Mesenchymal stem cell (in vitro differentiated cells and primary cell): ENCODE results near the gene SSBP2.
"Not testable (repeated sequence)": the region's sequence is repeated elsewhere in the genome, so short reads cannot be mapped to it uniquely, and the experiment has no call there.

Experiments
- DNase-seq: peaks from one replicate; pipeline ENCODE4 v3.0.0-alpha.2; 2013
- H2AFZ ChIP-seq: one replicate; pipeline ENCODE4 v1.6.1; 2013; ENCODE audit warnings: low read depth, mild to moderate bottlenecking, control low read depth, inconsistent platforms, low read length, moderate library complexity
- H2AK5ac ChIP-seq: 2 replicates; pipeline ENCODE4 v1.6.1; 2013; ENCODE audit warnings: low read length, moderate library complexity, mild to moderate bottlenecking, inconsistent platforms; ENCODE audit not compliant: severe bottlenecking
- H2BK120ac ChIP-seq: one replicate; pipeline ENCODE4 v1.6.1; 2013; ENCODE audit warnings: low read depth, mild to moderate bottlenecking, inconsistent platforms, low read length, moderate library complexity
- H2BK12ac ChIP-seq, 2 experiments: one replicate each; pipeline ENCODE4 v1.6.1; 2013; ENCODE audit warnings: inconsistent platforms in 2 of 2, low read length in 2 of 2, mild to moderate bottlenecking in 2 of 2, moderate library complexity in 2 of 2, control low read depth in 1 of 2
- H2BK15ac ChIP-seq: one replicate; pipeline ENCODE4 v1.6.1; 2013; ENCODE audit warnings: mild to moderate bottlenecking, low read depth, inconsistent platforms; ENCODE audit not compliant: poor library complexity, severe bottlenecking
- H2BK5ac ChIP-seq: 2 replicates; pipeline ENCODE4 v1.6.1; 2013; ENCODE audit warnings: low read depth, mild to moderate bottlenecking, low read length, control low read depth, inconsistent platforms; ENCODE audit not compliant: poor library complexity, severe bottlenecking
- H3K14ac ChIP-seq, 2 experiments: one replicate each; pipeline ENCODE4 v1.6.1; 2013; ENCODE audit warnings: inconsistent platforms in 2 of 2, low read length in 2 of 2, control low read depth in 1 of 2, mild to moderate bottlenecking in 1 of 2, moderate library complexity in 1 of 2
- H3K18ac ChIP-seq, 2 experiments: one replicate each; pipeline ENCODE4 v1.6.1; 2013; ENCODE audit warnings: inconsistent platforms in 2 of 2, low read length in 2 of 2, control low read depth in 1 of 2, low read depth in 1 of 2, mild to moderate bottlenecking in 1 of 2
- H3K23ac ChIP-seq, 2 experiments: one replicate each; pipeline ENCODE4 v1.6.1; 2013; ENCODE audit warnings: inconsistent platforms in 2 of 2, low read length in 2 of 2, mild to moderate bottlenecking in 2 of 2, moderate library complexity in 2 of 2, control low read depth in 1 of 2
- H3K27ac ChIP-seq: 2 replicates; pipeline ENCODE4 v1.5.1; 2013; ENCODE audit warnings: mild to moderate bottlenecking, moderate library complexity, low read length, control low read depth, inconsistent platforms; ENCODE audit not compliant: poor library complexity, severe bottlenecking
- H3K27me3 ChIP-seq, 2 experiments: 2 replicates each; pipeline versions ENCODE4 v1.6.1 to v1.7.0; 2013; ENCODE audit warnings: low read length in 2 of 2, mild to moderate bottlenecking in 2 of 2, moderate library complexity in 2 of 2, control low read depth in 1 of 2, inconsistent platforms in 1 of 2; ENCODE audit not compliant: control insufficient read depth in 1 of 2, insufficient read depth in 1 of 2
- H3K36me3 ChIP-seq, 2 experiments: 2 replicates each; pipeline versions ENCODE4 v1.6.1 to v1.7.0; 2013; ENCODE audit warnings: low read length in 2 of 2, control low read depth in 1 of 2, inconsistent platforms in 1 of 2, low read depth in 1 of 2, mild to moderate bottlenecking in 1 of 2; ENCODE audit not compliant: insufficient read depth in 2 of 2, control insufficient read depth in 1 of 2
- H3K4ac ChIP-seq, 2 experiments: one replicate each; pipeline ENCODE4 v1.6.1; 2013; ENCODE audit warnings: inconsistent platforms in 2 of 2, low read length in 2 of 2, mild to moderate bottlenecking in 2 of 2, moderate library complexity in 2 of 2, control low read depth in 1 of 2, low read depth in 1 of 2
- H3K4me1 ChIP-seq: 2 replicates; pipeline ENCODE4 v1.6.1; 2013; ENCODE audit warnings: low read depth, low read length, control low read depth; ENCODE audit not compliant: control insufficient read depth, insufficient read depth
- H3K4me2 ChIP-seq: 2 replicates; pipeline ENCODE4 v1.6.1; 2013; ENCODE audit warnings: low read length, mild to moderate bottlenecking, inconsistent platforms; ENCODE audit not compliant: poor library complexity, severe bottlenecking
- H3K4me3 ChIP-seq, 2 experiments: 2 replicates each; pipeline versions ENCODE4 v1.5.1 to v1.7.0; 2013; ENCODE audit warnings: low read length in 2 of 2, mild to moderate bottlenecking in 2 of 2, control low read depth in 1 of 2, low read depth in 1 of 2; ENCODE audit not compliant: insufficient read depth in 1 of 2
- H3K79me1 ChIP-seq: replicated peaks from 2 replicates; pipeline ENCODE4 v1.6.1; 2013; ENCODE audit warnings: mild to moderate bottlenecking, control low read depth, low read length, inconsistent platforms; ENCODE audit not compliant: poor library complexity, severe bottlenecking
- H3K9ac ChIP-seq: 2 replicates; pipeline ENCODE4 v1.7.0; 2013; ENCODE audit warnings: mild to moderate bottlenecking, low read length, moderate library complexity
- H3K9me3 ChIP-seq: 2 replicates; pipeline ENCODE4 v1.7.0; 2013; ENCODE audit warnings: mild to moderate bottlenecking, low read length; ENCODE audit not compliant: control insufficient read depth
- H4K8ac ChIP-seq: one replicate; pipeline ENCODE4 v1.6.1; 2013; ENCODE audit warnings: inconsistent platforms, mild to moderate bottlenecking, low read length, moderate library complexity
- H4K91ac ChIP-seq: one replicate; pipeline ENCODE4 v1.6.1; 2013; ENCODE audit warnings: mild to moderate bottlenecking, low read length, inconsistent platforms
- WGBS: methylation state at CpG from one replicate; pipeline ENCODE4 v1.1.7; 2013; ENCODE audit warnings: mixed read lengths; 5-methylcytosine and 5-hydroxymethylcytosine counted together

The SSBP2 gene

DNA sequence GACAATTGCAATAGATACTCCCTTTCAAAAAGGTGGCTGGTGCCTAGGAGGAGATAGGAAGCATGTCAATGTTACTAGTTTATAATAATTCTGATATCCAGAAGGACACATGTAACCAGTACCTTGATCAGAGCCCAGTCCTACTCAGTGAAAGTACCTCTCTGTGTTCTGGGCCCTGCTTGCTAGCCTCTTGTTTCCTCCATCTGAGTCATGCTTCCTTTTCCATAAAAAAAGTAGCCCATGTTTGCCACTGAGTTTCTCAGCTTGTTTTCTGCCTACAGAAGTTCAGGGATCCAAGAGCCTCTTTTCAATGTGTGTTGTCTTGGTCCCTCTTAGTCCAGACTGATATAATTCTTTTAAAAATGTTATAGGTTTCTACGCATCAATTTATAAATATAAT lies 149.0 kb downstream of the SSBP2 start:
- DNase-seq, result peak; percentile 40
- H2BK12ac ChIP-seq, result no peak overlapping the region
- H2BK5ac ChIP-seq, result no peak overlapping the region
- no peak overlapping the region for H3K18ac ChIP-seq
- no peak overlapping the region for H2BK120ac ChIP-seq
- WGBS, result no CpG with 5 or more reads among the region's 1 CpG
- H2AFZ ChIP-seq, result no peak overlapping the region
- H3K4me1 ChIP-seq, result no peaks in the 10 kb centered on the region
- H3K23ac ChIP-seq, result no peak overlapping the region
- H4K91ac ChIP-seq, result no peak overlapping the region
- H2AK5ac ChIP-seq, result no peak overlapping the region
- no peak overlapping the region for H3K27ac ChIP-seq
- H3K4me2 ChIP-seq, result no peak overlapping the region
- peaks cover 0 to 17% of the 10 kb centered on the region in 2 experiments for H3K36me3 ChIP-seq
- no peak overlapping the region for H3K4me3 ChIP-seq
- H3K79me1 ChIP-seq, result no peaks in the 10 kb centered on the region
- H3K4ac ChIP-seq, result no peak overlapping the region
- H4K8ac ChIP-seq, result no peak overlapping the region
- H2BK15ac ChIP-seq, result no peak overlapping the region
- H3K9me3 ChIP-seq, result peaks cover 17% of the 10 kb centered on the region
- no peaks in the 10 kb centered on the region for H3K27me3 ChIP-seq
- no peak overlapping the region for H3K9ac ChIP-seq
- no peak overlapping the region for H3K14ac ChIP-seq

DNA sequence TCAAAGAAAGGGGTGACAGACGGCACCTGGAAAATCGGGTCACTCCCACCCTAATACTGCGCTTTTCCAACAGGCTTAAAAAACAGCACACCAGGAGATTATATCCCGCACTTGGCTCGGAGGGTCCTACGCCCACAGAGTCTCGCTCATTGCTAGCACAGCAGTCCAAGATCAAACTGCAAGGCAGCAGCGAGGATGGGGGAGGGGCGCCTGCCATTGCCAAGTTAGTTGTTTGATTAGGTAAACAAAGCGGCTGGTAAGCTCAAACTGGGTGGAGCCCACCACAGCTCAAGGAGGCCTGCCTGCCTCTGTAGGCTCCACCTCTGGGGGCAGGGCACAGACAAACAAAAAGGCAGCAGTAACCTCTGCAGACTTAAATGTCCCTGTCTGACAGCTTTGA lies 158.8 kb downstream of the SSBP2 start:
- H3K9me3 ChIP-seq, H3K4me2 ChIP-seq, H2BK120ac ChIP-seq, H3K4ac ChIP-seq, H3K14ac ChIP-seq, H3K9ac ChIP-seq, H2BK5ac ChIP-seq, H2BK12ac ChIP-seq, H3K18ac ChIP-seq, H2AFZ ChIP-seq, DNase-seq, H3K36me3 ChIP-seq, H3K4me1 ChIP-seq, H3K27ac ChIP-seq, H3K4me3 ChIP-seq, H2AK5ac ChIP-seq, H3K23ac ChIP-seq, H3K79me1 ChIP-seq, H4K8ac ChIP-seq, H2BK15ac ChIP-seq, H4K91ac ChIP-seq, H3K27me3 ChIP-seq: not testable (repeated sequence)
- 100% methylated on average over 6 of the region's 10 CpGs for WGBS

DNA sequence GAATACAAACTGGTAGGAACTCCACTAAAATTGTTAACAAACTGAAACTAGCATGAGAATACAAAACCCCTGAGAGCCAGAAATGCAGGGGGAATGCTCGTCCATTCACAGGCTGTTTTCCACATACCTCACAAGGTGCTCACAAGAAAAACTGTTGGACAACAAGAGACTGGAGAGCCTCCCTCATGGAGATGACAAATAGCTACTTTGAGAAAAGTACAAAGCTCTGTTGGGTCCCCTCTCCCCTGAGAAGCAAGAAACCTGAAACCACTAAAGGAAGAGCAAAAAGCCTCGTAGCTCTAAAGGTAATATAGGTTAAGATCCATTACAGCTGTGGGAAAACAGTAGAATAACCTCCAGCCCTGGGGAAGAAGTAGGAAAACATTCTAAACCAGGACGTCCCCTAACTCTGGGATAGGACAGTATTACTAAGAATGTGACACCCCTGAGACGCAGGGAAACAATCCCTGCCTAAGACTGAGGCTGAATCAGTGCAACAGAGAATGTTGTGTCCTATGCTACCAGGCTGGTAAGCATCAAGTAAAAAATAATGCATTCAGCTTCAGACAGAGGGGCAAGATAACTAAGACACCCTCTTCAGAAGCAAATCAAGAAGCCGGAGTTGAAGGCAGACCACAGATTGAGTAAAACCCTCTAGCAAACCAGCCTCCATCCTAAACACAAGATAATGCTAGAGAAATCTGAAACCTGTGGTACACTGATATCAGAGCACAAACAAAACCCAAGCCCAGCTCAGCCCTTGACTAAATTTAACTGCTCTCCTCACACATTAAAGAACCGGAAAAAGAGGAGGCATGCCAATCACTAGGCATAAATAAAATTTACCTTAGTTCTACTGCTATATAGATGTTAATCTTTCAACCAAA lies 160.2 kb downstream of the SSBP2 start:
- H3K4ac ChIP-seq, result no peak overlapping the region
- no peak overlapping the region for H3K9ac ChIP-seq
- DNase-seq, result peak; percentile 3
- WGBS, result 89% methylated on average over 5 of the region's 6 CpGs
- peaks cover 2% of the 10 kb centered on the region for H3K79me1 ChIP-seq
- no peak overlapping the region for H3K4me3 ChIP-seq
- H2AK5ac ChIP-seq, result no peak overlapping the region
- no peak overlapping the region for H3K4me2 ChIP-seq
- peaks cover 1% of the 10 kb centered on the region for H3K4me1 ChIP-seq
- no peak overlapping the region for H3K27ac ChIP-seq
- no peaks in the 10 kb centered on the region for H3K9me3 ChIP-seq
- no peak overlapping the region for H2BK5ac ChIP-seq
- H2BK15ac ChIP-seq, result no peak overlapping the region
- H3K18ac ChIP-seq, result no peak overlapping the region
- no peak overlapping the region for H2BK120ac ChIP-seq
- H3K36me3 ChIP-seq, result no peaks in the 10 kb centered on the region
- H4K8ac ChIP-seq, result no peak overlapping the region
- no peak overlapping the region for H2AFZ ChIP-seq
- H3K14ac ChIP-seq, result no peak overlapping the region
- H2BK12ac ChIP-seq, result no peak overlapping the region
- no peak overlapping the region for H4K91ac ChIP-seq
- no peak overlapping the region for H3K23ac ChIP-seq
- H3K27me3 ChIP-seq, result no peaks in the 10 kb centered on the region

DNA sequence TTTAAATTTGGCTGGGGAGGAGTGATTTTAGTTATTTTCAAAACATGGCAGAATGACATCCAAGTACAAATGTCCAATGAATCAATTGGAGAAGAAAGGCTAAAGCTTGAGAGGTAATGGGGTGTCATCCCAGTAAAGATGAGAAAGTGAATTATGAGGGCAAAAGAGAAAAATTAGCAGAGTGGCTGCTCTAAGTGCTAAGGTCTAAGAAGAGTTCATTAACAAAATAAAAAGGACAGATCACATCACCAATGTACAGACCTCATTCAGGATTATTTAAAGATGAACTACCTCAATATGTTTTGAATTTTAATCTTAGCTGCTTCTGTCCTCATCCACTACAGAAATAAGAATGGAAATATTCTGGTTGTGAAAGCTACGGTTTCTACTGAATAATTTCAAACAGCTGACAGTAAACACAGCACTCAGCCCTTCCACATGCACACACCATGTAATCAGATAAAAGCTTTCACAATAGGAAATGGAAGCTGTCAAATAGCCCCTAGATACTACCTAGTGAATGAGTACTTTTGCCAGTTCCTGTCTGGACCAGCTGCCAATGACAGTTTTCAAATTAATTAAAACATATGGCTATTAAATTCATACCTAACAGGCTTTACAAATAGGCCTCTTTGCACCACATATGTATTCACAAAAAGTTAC lies 171.5 kb downstream of the SSBP2 start:
- no peak overlapping the region for H3K4me2 ChIP-seq
- H2BK12ac ChIP-seq, result no peak overlapping the region
- H2AK5ac ChIP-seq, result no peak overlapping the region
- H3K9me3 ChIP-seq, result no peaks in the 10 kb centered on the region
- no peaks in the 10 kb centered on the region for H3K79me1 ChIP-seq
- H3K9ac ChIP-seq, result peak overlapping the region; percentile 21
- no peaks in the 10 kb centered on the region for H3K4me1 ChIP-seq
- no peak overlapping the region for H4K8ac ChIP-seq
- H2BK5ac ChIP-seq, result no peak overlapping the region
- H2BK15ac ChIP-seq, result no peak overlapping the region
- H3K14ac ChIP-seq, result no peak overlapping the region
- H3K23ac ChIP-seq, result no peak overlapping the region
- H3K4ac ChIP-seq, result no peak overlapping the region
- H2BK120ac ChIP-seq, result no peak overlapping the region
- no peak overlapping the region for H2AFZ ChIP-seq
- no peak overlapping the region for H3K18ac ChIP-seq
- no peak overlapping the region for H4K91ac ChIP-seq
- H3K4me3 ChIP-seq, result no peak overlapping the region
- H3K36me3 ChIP-seq, result no peaks in the 10 kb centered on the region
- WGBS, result 30% methylated on average over 1 of the region's 1 CpG
- DNase-seq, result peak; percentile 56
- H3K27ac ChIP-seq, result no peak overlapping the region
- no peaks in the 10 kb centered on the region for H3K27me3 ChIP-seq
